ENCODE results near the gene SLK. TPM values are rescaled to one million over a fixed set of nuclear protein-coding genes. Genes with fewer than 3 reads are reported as not detected.

The SLK gene
- total RNA-seq, 1 donor from 2014 or later: 27.5 TPM

GRCh38 chr10:104049504-104050250 is 82.7 kb downstream of the SLK start:
- Histone ChIP-seq H2AFZ (ENCODE audit: low read depth, low read length) (no peak overlapping the region), H3K27ac (ENCODE audit: low read depth, low read length) (no peak overlapping the region), H3K9me3 (ENCODE audit: insufficient read depth, low read depth, low read length) (no peaks in the 10 kb centered on the region), H3K4me1 (ENCODE audit: insufficient read depth, low read length) (peaks cover 21% of the 10 kb centered on the region), H3K27me3 (ENCODE audit: insufficient read depth, low read length) (no peaks in the 10 kb centered on the region), H3K36me3 (ENCODE audit: insufficient read depth, low read length) (no peaks in the 10 kb centered on the region), H4K20me1 (ENCODE audit: insufficient read depth, low read length) (no peaks in the 10 kb centered on the region), H3K79me2 (ENCODE audit: insufficient read depth, low read length) (no peaks in the 10 kb centered on the region), H3K4me2 (ENCODE audit: low read length) (peak overlapping the region; percentile 55), H3K4me3 (ENCODE audit: insufficient read depth, low read depth, low read length) (no peak overlapping the region), H3K9ac (ENCODE audit: low read length) (no peak overlapping the region)
- Mint-ChIP-seq H3K36me3 (ENCODE audit: low read depth, unreplicated experiment) (peaks cover 4% of the 10 kb centered on the region), H3K27ac (ENCODE audit: unreplicated experiment) (no peak overlapping the region), H3K4me1 (ENCODE audit: low read depth, unreplicated experiment) (peaks cover 8% of the 10 kb centered on the region), H3K27me3 (ENCODE audit: low read depth, unreplicated experiment) (peaks cover 6% of the 10 kb centered on the region), H3K9me3 (ENCODE audit: unreplicated experiment) (no peaks in the 10 kb centered on the region), H3K4me3 (ENCODE audit: unreplicated experiment) (no peak overlapping the region)
- FAIRE-seq (peak; percentile 52), DNase-seq (ENCODE audit: low read depth) (peak; percentile 69)
- TF ChIP-seq, protein P1, sequence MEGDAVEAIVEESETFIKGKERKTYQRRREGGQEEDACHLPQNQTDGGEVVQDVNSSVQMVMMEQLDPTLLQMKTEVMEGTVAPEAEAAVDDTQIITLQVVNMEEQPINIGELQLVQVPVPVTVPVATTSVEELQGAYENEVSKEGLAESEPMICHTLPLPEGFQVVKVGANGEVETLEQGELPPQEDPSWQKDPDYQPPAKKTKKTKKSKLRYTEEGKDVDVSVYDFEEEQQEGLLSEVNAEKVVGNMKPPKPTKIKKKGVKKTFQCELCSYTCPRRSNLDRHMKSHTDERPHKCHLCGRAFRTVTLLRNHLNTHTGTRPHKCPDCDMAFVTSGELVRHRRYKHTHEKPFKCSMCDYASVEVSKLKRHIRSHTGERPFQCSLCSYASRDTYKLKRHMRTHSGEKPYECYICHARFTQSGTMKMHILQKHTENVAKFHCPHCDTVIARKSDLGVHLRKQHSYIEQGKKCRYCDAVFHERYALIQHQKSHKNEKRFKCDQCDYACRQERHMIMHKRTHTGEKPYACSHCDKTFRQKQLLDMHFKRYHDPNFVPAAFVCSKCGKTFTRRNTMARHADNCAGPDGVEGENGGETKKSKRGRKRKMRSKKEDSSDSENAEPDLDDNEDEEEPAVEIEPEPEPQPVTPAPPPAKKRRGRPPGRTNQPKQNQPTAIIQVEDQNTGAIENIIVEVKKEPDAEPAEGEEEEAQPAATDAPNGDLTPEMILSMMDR (IDR thresholded peaks at IDR 0.05; ENCODE audit: insufficient read depth, low read depth, low read length): no peak
- TF ChIP-seq EZH2 (IDR thresholded peaks at IDR 0.05; ENCODE audit: insufficient read depth, low read length): no peak

DNA sequence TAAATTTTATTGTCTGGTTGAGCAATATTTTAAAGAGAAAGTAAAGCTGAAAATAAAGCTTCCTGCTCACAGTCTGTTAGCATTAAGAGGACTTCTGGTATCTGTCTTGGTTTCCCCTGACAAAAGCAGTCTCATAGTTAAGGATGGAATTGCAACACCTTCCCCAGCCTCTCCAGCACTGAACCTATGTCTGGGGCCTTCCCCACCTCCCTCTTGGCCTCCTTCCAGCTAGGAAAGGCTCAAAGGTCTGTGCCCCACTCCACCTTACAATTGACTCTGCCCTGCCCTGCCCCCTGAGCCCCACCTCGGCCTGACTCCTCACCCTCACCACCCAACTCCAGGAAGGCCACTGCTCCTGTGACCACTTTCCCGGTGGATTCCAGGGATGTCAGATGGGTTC is 85.5 kb downstream of the SLK start:
- DNase-seq (ENCODE audit: low read depth) (no peak), FAIRE-seq (no peak)
- no peaks in the 10 kb centered on the region for H3K79me2 ChIP-seq (ENCODE audit: insufficient read depth, low read length)
- Mint-ChIP-seq H3K27ac (ENCODE audit: unreplicated experiment) (peak overlapping the region; percentile 26), H3K36me3 (ENCODE audit: low read depth, unreplicated experiment) (no peaks in the 10 kb centered on the region), H3K9me3 (ENCODE audit: unreplicated experiment) (no peaks in the 10 kb centered on the region), H3K4me1 (ENCODE audit: low read depth, unreplicated experiment) (peaks cover 14% of the 10 kb centered on the region), H3K27me3 (ENCODE audit: low read depth, unreplicated experiment) (peaks cover 2% of the 10 kb centered on the region), H3K4me3 (ENCODE audit: unreplicated experiment) (no peak overlapping the region)
- H4K20me1 ChIP-seq (ENCODE audit: insufficient read depth, low read length): no peaks in the 10 kb centered on the region
- H3K36me3 ChIP-seq (ENCODE audit: insufficient read depth, low read length): no peaks in the 10 kb centered on the region
- H3K27me3 ChIP-seq (ENCODE audit: insufficient read depth, low read length): no peaks in the 10 kb centered on the region
- no peak for TF ChIP-seq EZH2 (IDR thresholded peaks at IDR 0.05; ENCODE audit: insufficient read depth, low read length)
- TF ChIP-seq, protein P1 (IDR thresholded peaks at IDR 0.05; ENCODE audit: insufficient read depth, low read depth, low read length): no peak
- H2AFZ ChIP-seq (ENCODE audit: low read depth, low read length): no peak overlapping the region
- no peak overlapping the region for H3K4me2 ChIP-seq (ENCODE audit: low read length)
- H3K9me3 ChIP-seq (ENCODE audit: insufficient read depth, low read depth, low read length): no peaks in the 10 kb centered on the region
- H3K9ac ChIP-seq (ENCODE audit: low read length): no peak overlapping the region
- peaks cover 33% of the 10 kb centered on the region for H3K4me1 ChIP-seq (ENCODE audit: insufficient read depth, low read length)
- H3K4me3 ChIP-seq (ENCODE audit: insufficient read depth, low read depth, low read length): no peak overlapping the region
- H3K27ac ChIP-seq (ENCODE audit: low read depth, low read length): no peak overlapping the region

DNA sequence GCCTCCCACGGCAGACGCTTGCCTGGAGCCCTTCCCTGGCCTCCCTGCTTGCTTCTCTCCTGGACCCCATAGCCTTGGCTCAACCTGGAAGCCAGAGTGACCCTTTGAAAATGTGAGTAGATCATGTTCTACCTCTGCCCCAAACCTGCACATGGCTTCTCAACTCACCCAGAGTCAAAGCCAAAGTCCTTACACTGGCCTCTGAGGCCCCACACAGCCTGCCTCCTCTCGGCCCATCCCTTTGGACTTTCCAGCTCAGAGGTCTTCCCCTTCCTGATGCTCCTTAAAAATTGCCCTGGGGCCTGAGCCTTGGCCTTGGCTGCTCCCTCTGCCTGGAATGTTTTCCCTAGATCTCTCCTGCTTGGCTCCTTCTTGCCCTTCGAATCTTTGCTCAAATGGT is 86.3 kb downstream of the SLK start:
- H3K4me1 Mint-ChIP-seq (ENCODE audit: low read depth, unreplicated experiment): peaks cover 14% of the 10 kb centered on the region
- Histone ChIP-seq H4K20me1 (ENCODE audit: insufficient read depth, low read length) (no peaks in the 10 kb centered on the region), H2AFZ (ENCODE audit: low read depth, low read length) (no peak overlapping the region), H3K9ac (ENCODE audit: low read length) (no peak overlapping the region), H3K9me3 (ENCODE audit: insufficient read depth, low read depth, low read length) (no peaks in the 10 kb centered on the region), H3K4me1 (ENCODE audit: insufficient read depth, low read length) (peaks cover 33% of the 10 kb centered on the region), H3K27ac (ENCODE audit: low read depth, low read length) (no peak overlapping the region), H3K79me2 (ENCODE audit: insufficient read depth, low read length) (no peaks in the 10 kb centered on the region), H3K36me3 (ENCODE audit: insufficient read depth, low read length) (no peaks in the 10 kb centered on the region), H3K4me2 (ENCODE audit: low read length) (no peak overlapping the region), H3K4me3 (ENCODE audit: insufficient read depth, low read depth, low read length) (no peak overlapping the region), H3K27me3 (ENCODE audit: insufficient read depth, low read length) (no peaks in the 10 kb centered on the region)
- no peak overlapping the region for H3K4me3 Mint-ChIP-seq (ENCODE audit: unreplicated experiment)
- no peak overlapping the region for H3K27ac Mint-ChIP-seq (ENCODE audit: unreplicated experiment)
- H3K9me3 Mint-ChIP-seq (ENCODE audit: unreplicated experiment): no peaks in the 10 kb centered on the region
- H3K27me3 Mint-ChIP-seq (ENCODE audit: low read depth, unreplicated experiment): peaks cover 2% of the 10 kb centered on the region
- H3K36me3 Mint-ChIP-seq (ENCODE audit: low read depth, unreplicated experiment): no peaks in the 10 kb centered on the region
- TF ChIP-seq, protein P1 (IDR thresholded peaks at IDR 0.05; ENCODE audit: insufficient read depth, low read depth, low read length): no peak
- TF ChIP-seq EZH2 (IDR thresholded peaks at IDR 0.05; ENCODE audit: insufficient read depth, low read length): no peak
- no peak for DNase-seq (ENCODE audit: low read depth)
- no peak for FAIRE-seq
